H1 (cell line): ENCODE measurements around the gene MYO18A. TPM values are rescaled to one million over a fixed set of nuclear protein-coding genes. Genes with fewer than 3 reads are reported as not detected.

Experiments used
- CTCF ChIA-PET: fragments of 300-600 bp; sonication (Branson Sonifier 250); formaldehyde crosslinking; loops from one replicate; lab custom pipeline; 2021; ENCODE audit not compliant: partially characterized antibody; lab: Charles Lee
- POLR2A ChIA-PET: fragments of 300-600 bp; sonication (Branson Sonifier 250); formaldehyde crosslinking; loops from one replicate; lab custom pipeline; 2021; ENCODE audit warnings: inconsistent platforms; ENCODE audit not compliant: partially characterized antibody; lab: Charles Lee
- DNase-seq, 2 experiments: peaks; one replicate each; pipeline versions ENCODE4 v3.0.0 to v3.0.0-alpha.2; 2010 to 2022; ENCODE audit warnings: low spot score in 2 of 2, low read depth in 1 of 2, mixed read lengths in 1 of 2
- FAIRE-seq: peaks from 2 replicates; lab custom pipeline; 2011; peaks lifted over from hg19 to GRCh38; lab: Jason Lieb, UNC
- H2AFZ ChIP-seq: 2 replicates; pipeline ENCODE4 v1.8.1; 2012; ENCODE audit warnings: low read length, inconsistent platforms
- H2AK5ac ChIP-seq: 2 replicates; pipeline ENCODE4 v1.6.1; 2013; ENCODE audit warnings: low read depth, low read length
- H2BK120ac ChIP-seq: replicated peaks from 2 replicates; pipeline ENCODE3; 2013; ENCODE audit warnings: low read depth, low read length, inconsistent platforms
- H2BK12ac ChIP-seq: 2 replicates; pipeline ENCODE4 v1.6.1; 2013; ENCODE audit warnings: low read depth, low read length
- H2BK15ac ChIP-seq: 2 replicates; pipeline ENCODE4 v1.6.1; 2013; ENCODE audit warnings: low read length
- H2BK20ac ChIP-seq: 2 replicates; pipeline ENCODE4 v1.6.1; 2013; ENCODE audit warnings: low read length
- H2BK5ac ChIP-seq: 2 replicates; pipeline ENCODE4 v1.6.1; 2013; ENCODE audit warnings: low read depth, low read length
- H3K14ac ChIP-seq: 2 replicates; pipeline ENCODE4 v1.6.1; 2013; ENCODE audit warnings: inconsistent platforms; ENCODE audit not compliant: insufficient read length
- H3K18ac ChIP-seq: 2 replicates; pipeline ENCODE4 v1.6.1; 2013; ENCODE audit warnings: low read length; ENCODE audit errors: extremely low read depth
- H3K23ac ChIP-seq: 2 replicates; pipeline ENCODE4 v1.6.1; 2013; ENCODE audit warnings: inconsistent platforms; ENCODE audit not compliant: insufficient read length
- H3K23me2 ChIP-seq: 2 replicates; pipeline ENCODE4 v1.6.1; 2013; ENCODE audit warnings: low read depth, low read length
- H3K27ac ChIP-seq: 2 replicates; pipeline ENCODE4 v1.6.1; 2011; ENCODE audit warnings: low read depth, low read length, inconsistent platforms
- H3K27me3 ChIP-seq, 4 experiments: replicated peaks in 1 of 4; 1 replicate in 1 of 4; 2 replicates in 3 of 4; pipeline versions ENCODE4 v1.6.1 to v1.8.1; 2011 to 2013; ENCODE audit warnings: low read length in 3 of 4, mild to moderate bottlenecking in 3 of 4, inconsistent platforms in 2 of 4, mixed read lengths in 2 of 4, moderate library complexity in 1 of 4; ENCODE audit not compliant: control insufficient read depth in 3 of 4, insufficient read depth in 3 of 4; ENCODE audit errors: extremely low read depth in 1 of 4
- H3K36me3 ChIP-seq, 4 experiments: 2 replicates each; pipeline versions ENCODE4 v1.6.1 to v1.8.1; 2011 to 2013; ENCODE audit warnings: mild to moderate bottlenecking in 4 of 4, low read length in 3 of 4, moderate library complexity in 2 of 4, control low read depth in 1 of 4, inconsistent platforms in 1 of 4; ENCODE audit not compliant: insufficient read depth in 4 of 4, control insufficient read depth in 2 of 4
- H3K4ac ChIP-seq: replicated peaks from 2 replicates; pipeline ENCODE3; 2013; ENCODE audit warnings: low read length, low read depth, mixed read lengths, inconsistent platforms; ENCODE audit not compliant: insufficient read length
- H3K4me1 ChIP-seq, 4 experiments: replicated peaks in 1 of 4; 1 replicate in 1 of 4; 2 replicates in 3 of 4; pipeline versions ENCODE4 v1.6.1 to v1.8.1; 2011 to 2013; ENCODE audit warnings: low read length in 3 of 4, inconsistent platforms in 2 of 4, mixed read lengths in 1 of 4; ENCODE audit not compliant: insufficient read depth in 4 of 4, control insufficient read depth in 3 of 4
- H3K4me2 ChIP-seq, 2 experiments: 2 replicates each; pipeline versions ENCODE4 v1.6.1 to v1.8.1; 2011 to 2013; ENCODE audit warnings: low read depth in 2 of 2, low read length in 2 of 2, control low read depth in 1 of 2, inconsistent platforms in 1 of 2, mild to moderate bottlenecking in 1 of 2; ENCODE audit not compliant: insufficient read depth in 1 of 2
- H3K4me3 ChIP-seq, 4 experiments: fragments of 200-600, 300-600 bp in 1 of 4; sonication (generic), shearing (Covaris generic), sonication (Bioruptor Twin) in 1 of 4; 2 replicates each; pipeline versions ENCODE4 v1.5.1 to v1.8.1; 2011 to 2016; ENCODE audit warnings: low read length in 4 of 4, low read depth in 3 of 4, control low read depth in 2 of 4, inconsistent platforms in 2 of 4, mild to moderate bottlenecking in 2 of 4, mixed read lengths in 1 of 4, moderate library complexity in 1 of 4; ENCODE audit not compliant: insufficient read depth in 2 of 4; ENCODE audit errors: extremely low read depth in 1 of 4
- H3K56ac ChIP-seq: replicated peaks from 2 replicates; pipeline ENCODE3; 2013; ENCODE audit warnings: low read depth, mild to moderate bottlenecking, mixed read lengths, low read length, inconsistent platforms; ENCODE audit not compliant: insufficient read length
- H3K79me1 ChIP-seq: 2 replicates; pipeline ENCODE4 v1.6.1; 2013; ENCODE audit warnings: low read depth, low read length, control low read depth
- H3K79me2 ChIP-seq, 2 experiments: 2 replicates each; pipeline versions ENCODE4 v1.6.1 to v1.8.1; 2012 to 2013; ENCODE audit warnings: low read length in 2 of 2, mild to moderate bottlenecking in 2 of 2, inconsistent platforms in 1 of 2; ENCODE audit not compliant: insufficient read depth in 2 of 2, control insufficient read depth in 1 of 2
- H3K9ac ChIP-seq, 4 experiments: replicated peaks in 1 of 4; 1 replicate in 1 of 4; 2 replicates in 3 of 4; pipeline versions ENCODE4 v1.6.1 to v1.8.1; 2011 to 2013; ENCODE audit warnings: low read depth in 3 of 4, low read length in 3 of 4, control low read depth in 2 of 4, mild to moderate bottlenecking in 2 of 4, moderate library complexity in 2 of 4, inconsistent platforms in 1 of 4; ENCODE audit errors: extremely low read depth in 1 of 4
- H3K9me3 ChIP-seq, 2 experiments: 2 replicates each; pipeline versions ENCODE4 v1.6.1 to v1.8.1; 2012 to 2013; ENCODE audit warnings: mild to moderate bottlenecking in 2 of 2, moderate library complexity in 2 of 2, control low read depth in 1 of 2, inconsistent platforms in 1 of 2, low read depth in 1 of 2, low read length in 1 of 2, mixed read lengths in 1 of 2; ENCODE audit not compliant: insufficient read depth in 2 of 2
- H4K20me1 ChIP-seq, 2 experiments: replicated peaks in 1 of 2; 2 replicates each; pipeline versions ENCODE3 to v1.8.1; 2011 to 2013; ENCODE audit warnings: inconsistent platforms in 2 of 2, low read length in 2 of 2, mild to moderate bottlenecking in 1 of 2; ENCODE audit not compliant: insufficient read depth in 2 of 2, control insufficient read depth in 1 of 2
- H4K5ac ChIP-seq: 2 replicates; pipeline ENCODE4 v1.6.1; 2013; ENCODE audit warnings: low read length, low read depth, mixed read lengths, inconsistent platforms; ENCODE audit not compliant: insufficient read length
- H4K8ac ChIP-seq: 2 replicates; pipeline ENCODE4 v1.8.0; 2013; ENCODE audit warnings: mild to moderate bottlenecking, moderate library complexity, low read length, inconsistent platforms; ENCODE audit not compliant: insufficient read depth; ENCODE audit errors: extremely low read depth
- H4K91ac ChIP-seq: replicated peaks from 2 replicates; pipeline ENCODE3; 2013; ENCODE audit warnings: low read length, mixed read lengths, inconsistent platforms; ENCODE audit not compliant: insufficient read length
- CBX8 ChIP-seq: fragments of 300-800, 300-1000 bp; sonication (generic); IDR thresholded peaks from 2 replicates; pipeline ENCODE4 v1.7.1; 2016; ENCODE audit warnings: low read depth, low read length, borderline replicate concordance
- KDM4A ChIP-seq: IDR thresholded peaks from one replicate; pipeline ENCODE4 v1.7.1; 2012; ENCODE audit warnings: low read depth, mild to moderate bottlenecking, moderate library complexity, low read length, inconsistent platforms; ENCODE audit not compliant: severe bottlenecking
- PHF8 ChIP-seq: fragments of 200-600 bp; sonication (generic); conservative IDR thresholded peaks from 2 replicates; pipeline ENCODE4 v1.7.1; 2012; ENCODE audit warnings: low read depth, mild to moderate bottlenecking, inconsistent platforms, low read length, moderate library complexity
- RNF2 ChIP-seq: fragments of 200-900, 300-1000 bp; sonication (generic); IDR thresholded peaks from 2 replicates; pipeline ENCODE4 v1.7.1; 2016; ENCODE audit warnings: borderline replicate concordance, low read depth, mild to moderate bottlenecking, antibody characterized with exemption, low read length; ENCODE audit not compliant: poor library complexity, severe bottlenecking; ENCODE audit errors: missing control alignments
- SP4 ChIP-seq: IDR thresholded peaks from 2 replicates; pipeline ENCODE4 v1.6.1; 2012; ENCODE audit warnings: low read length, inconsistent platforms
- WGBS, 2 experiments: shearing (Covaris generic) in 1 of 2; methylation state at CpG; one replicate each; pipeline versions ENCODE4 v1.1.6 to v1.1.7; 2013 to 2015; ENCODE audit warnings: low lambda C conversion rate in 2 of 2, mixed read lengths in 2 of 2, inconsistent platforms in 1 of 2, low coverage in 1 of 2, missing lambda C conversion rate in 1 of 2; ENCODE audit not compliant: insufficient replicate concordance in 2 of 2, insufficient coverage in 1 of 2, insufficient read length in 1 of 2; ENCODE audit errors: extremely low coverage in 1 of 2, missing lambda C conversion rate in 1 of 2; 5-methylcytosine and 5-hydroxymethylcytosine counted together
- polyA plus RNA-seq, 7 experiments: library from polyadenylated mRNA; depleted of rRNA in 3 of 7; stranded (reverse) in 5 of 7; unstranded in 2 of 7; fragments of >200 nt in 5 of 7; fragments of 200-250 nt in 2 of 7; gene quantifications; 1 replicate in 5 of 7; 2 replicates in 1 of 7; 4 replicates in 1 of 7; pipeline versions ENCODE4 v1.2.1 to v1.2.3, GENCODE V29; 2011 to 2013; ENCODE audit warnings: missing spikeins in 2 of 7, mixed read lengths in 2 of 7
- total RNA-seq: library from RNA; stranded (reverse); fragmentation: NEBNext Ultra II Directional; extraction: Animal tissue kit (Norgen Biotek cat#: 25700); gene quantifications from 2 replicates; pipeline ENCODE4 v1.2.1, GENCODE V29; 2021

The MYO18A gene
- total and polyA plus RNA-seq, 2 of the 8 experiments (the other 6 are each of a cell fraction or from before 2014, with no cell fraction given): 7.6 to 43.8 TPM

GRCh38 chr17:29045026-29045425 is 135.2 kb downstream of the MYO18A start:
- WGBS, 2 experiments: 96% methylated on average over 4 of the region's 4 CpGs; no CpG with 5 or more reads in 1 of the 2 experiments
- ChIA-PET POLR2A (interaction anchor here (1.0 to 3.6 kb wide), 3 partner anchors 8 to 25 kb away, joined by 4 to 43 read pairs (median 7); no protein-coding TSS in a partner anchor), CTCF (interaction anchor here (0.7 to 4.8 kb wide), 5 partner anchors 10 to 80 kb away, joined by 3 to 23 read pairs (median 6); no protein-coding TSS in a partner anchor)
- H2BK20ac ChIP-seq: 0 out of 2 replicates have a peak overlapping the region, but pooled peaks have one; percentile 27
- peaks cover 0 to 19% (median 1%) of the 10 kb centered on the region in 4 experiments; a peak in 3 of 8 replicates for H3K36me3 ChIP-seq
- 0 out of 2 replicates have a peak overlapping the region, but pooled peaks have one; percentile 6 for H2BK15ac ChIP-seq
- FAIRE-seq: no peak
- H2BK5ac ChIP-seq: peak overlapping the region; percentile 16; the same call in 1 of the 2 replicates
- no peak overlapping the region for H3K9ac ChIP-seq
- 0 out of 2 replicates have a peak, but pooled peaks cover 2% of the 10 kb centered on the region for H3K79me1 ChIP-seq
- H3K4ac ChIP-seq: peak overlapping the region; percentile 3
- H4K91ac ChIP-seq: peak overlapping the region; percentile 56
- no peaks in the 10 kb centered on the region for H3K27me3 ChIP-seq
- H3K56ac ChIP-seq: no peak overlapping the region
- H2AK5ac ChIP-seq: peak overlapping the region; percentile 68
- H2AFZ ChIP-seq: no peak overlapping the region
- no peak overlapping the region for H3K14ac ChIP-seq
- no peaks in the 10 kb centered on the region for H3K9me3 ChIP-seq
- peak overlapping the region; percentile 62; the same call in 1 of the 2 replicates for H2BK12ac ChIP-seq
- H2BK120ac ChIP-seq: no peak overlapping the region
- no peak overlapping the region for H3K27ac ChIP-seq
- no peak overlapping the region for H3K4me3 ChIP-seq
- H3K23me2 ChIP-seq: peaks cover 4% of the 10 kb centered on the region; the same call in 1 of the 2 replicates
- no peak for DNase-seq
- H3K4me2 ChIP-seq: no peak overlapping the region
- H4K20me1 ChIP-seq: no peaks in the 10 kb centered on the region
- TF ChIP-seq PHF8: no peak
- TF ChIP-seq RNF2: no peak
- no peak for TF ChIP-seq CBX8
- TF ChIP-seq SP4: no peak
- TF ChIP-seq KDM4A: no peak
- peaks cover 7 to 28% (median 15%) of the 10 kb centered on the region in 4 experiments for H3K4me1 ChIP-seq
- peak overlapping the region; percentile 7; the same call in 1 of the 2 replicates for H3K18ac ChIP-seq
- H3K23ac ChIP-seq: no peak overlapping the region
- peaks cover 0 to 6% of the 10 kb centered on the region in 2 experiments; a peak in 1 of 4 replicates for H3K79me2 ChIP-seq
- no peak overlapping the region for H4K5ac ChIP-seq
- no peak overlapping the region; the same call in 1 of the 2 replicates for H4K8ac ChIP-seq
